GM13977 (cell line): ENCODE results near the gene RAB17.
A peak's percentile ranks its signal among the peaks of the same experiment; 100 is the strongest.

Experiments used
- DNase-seq: peaks from one replicate; pipeline ENCODE4 v3.0.0; 2012; ENCODE audit warnings: low spot score
- in situ Hi-C: fragments of 300-500 bp; cut with MboI; formaldehyde crosslinking; loops from one replicate; pipeline ENCODE4 v1.12.0; 2022; ENCODE audit warnings: low sequenced_read_pairs, low pct_unique_long_range_greater_than_20kb, mixed read lengths, inconsistent platforms; ENCODE audit not compliant: unreplicated experiment
- TF ChIP-seq, protein P1 (sequence below): IDR thresholded peaks from 2 replicates; pipeline ENCODE4 v1.5.1; 2012; ENCODE audit warnings: mild to moderate bottlenecking, control low read depth; ENCODE audit not compliant: insufficient read depth; ENCODE audit errors: extremely low read depth, missing control alignments

Gene RAB17

DNA sequence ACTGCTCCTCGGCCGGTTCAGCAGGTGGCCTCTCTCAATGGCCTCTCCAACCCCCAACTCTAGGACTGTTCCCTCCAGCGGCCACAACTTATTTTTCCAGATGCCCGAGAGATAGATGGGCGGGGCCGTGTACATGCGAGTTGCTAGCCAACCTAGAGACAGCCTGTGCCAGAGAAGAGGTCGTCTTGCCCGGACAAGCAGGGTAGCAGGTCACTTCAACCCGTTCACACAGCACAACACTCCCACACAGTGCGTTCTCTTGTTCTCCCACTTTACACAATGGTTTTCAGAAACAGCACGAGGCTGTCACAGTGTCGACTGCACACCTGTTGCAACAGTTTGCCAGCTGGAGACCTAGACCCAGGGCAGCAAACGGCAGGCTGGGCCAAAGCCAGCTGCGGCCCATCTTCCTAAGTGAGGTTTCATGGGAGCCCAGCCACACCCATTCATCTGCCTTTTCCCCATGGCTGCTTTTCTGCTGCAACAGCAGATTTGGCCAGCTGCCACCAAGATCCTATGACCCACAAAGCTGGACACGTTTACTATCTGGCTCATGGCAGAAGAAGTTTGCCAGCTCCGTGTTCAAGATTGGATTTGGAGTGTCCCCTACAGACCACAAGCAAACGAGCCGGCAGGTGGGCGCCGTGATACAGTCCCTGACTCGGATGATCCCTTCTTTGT is 31.4 kb downstream of the RAB17 start:
- TF ChIP-seq, protein P1, sequence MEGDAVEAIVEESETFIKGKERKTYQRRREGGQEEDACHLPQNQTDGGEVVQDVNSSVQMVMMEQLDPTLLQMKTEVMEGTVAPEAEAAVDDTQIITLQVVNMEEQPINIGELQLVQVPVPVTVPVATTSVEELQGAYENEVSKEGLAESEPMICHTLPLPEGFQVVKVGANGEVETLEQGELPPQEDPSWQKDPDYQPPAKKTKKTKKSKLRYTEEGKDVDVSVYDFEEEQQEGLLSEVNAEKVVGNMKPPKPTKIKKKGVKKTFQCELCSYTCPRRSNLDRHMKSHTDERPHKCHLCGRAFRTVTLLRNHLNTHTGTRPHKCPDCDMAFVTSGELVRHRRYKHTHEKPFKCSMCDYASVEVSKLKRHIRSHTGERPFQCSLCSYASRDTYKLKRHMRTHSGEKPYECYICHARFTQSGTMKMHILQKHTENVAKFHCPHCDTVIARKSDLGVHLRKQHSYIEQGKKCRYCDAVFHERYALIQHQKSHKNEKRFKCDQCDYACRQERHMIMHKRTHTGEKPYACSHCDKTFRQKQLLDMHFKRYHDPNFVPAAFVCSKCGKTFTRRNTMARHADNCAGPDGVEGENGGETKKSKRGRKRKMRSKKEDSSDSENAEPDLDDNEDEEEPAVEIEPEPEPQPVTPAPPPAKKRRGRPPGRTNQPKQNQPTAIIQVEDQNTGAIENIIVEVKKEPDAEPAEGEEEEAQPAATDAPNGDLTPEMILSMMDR = no peak
- in situ Hi-C loops = no loop called here
- DNase-seq = no peak

DNA sequence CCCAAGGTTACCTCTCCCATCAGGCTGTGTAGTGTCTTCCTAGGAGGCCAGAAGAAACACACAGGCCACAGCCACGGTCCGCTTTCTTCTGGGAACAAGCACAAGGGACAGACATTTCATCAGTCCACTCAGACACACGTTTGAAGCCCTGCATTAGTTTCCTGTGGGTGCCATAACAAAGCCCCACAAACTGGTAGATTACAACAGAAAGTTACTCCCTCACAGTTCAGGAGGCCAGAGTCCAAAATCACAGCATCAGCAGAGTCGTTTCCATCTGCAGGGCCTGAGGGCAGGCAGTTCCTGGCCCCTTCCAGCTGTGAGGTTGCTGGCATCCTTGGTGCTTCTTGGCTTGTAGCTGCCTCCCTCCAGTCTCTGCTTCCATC is 32.9 kb downstream of the RAB17 start:
- TF ChIP-seq, protein P1 = no peak
- no peak for DNase-seq

DNA sequence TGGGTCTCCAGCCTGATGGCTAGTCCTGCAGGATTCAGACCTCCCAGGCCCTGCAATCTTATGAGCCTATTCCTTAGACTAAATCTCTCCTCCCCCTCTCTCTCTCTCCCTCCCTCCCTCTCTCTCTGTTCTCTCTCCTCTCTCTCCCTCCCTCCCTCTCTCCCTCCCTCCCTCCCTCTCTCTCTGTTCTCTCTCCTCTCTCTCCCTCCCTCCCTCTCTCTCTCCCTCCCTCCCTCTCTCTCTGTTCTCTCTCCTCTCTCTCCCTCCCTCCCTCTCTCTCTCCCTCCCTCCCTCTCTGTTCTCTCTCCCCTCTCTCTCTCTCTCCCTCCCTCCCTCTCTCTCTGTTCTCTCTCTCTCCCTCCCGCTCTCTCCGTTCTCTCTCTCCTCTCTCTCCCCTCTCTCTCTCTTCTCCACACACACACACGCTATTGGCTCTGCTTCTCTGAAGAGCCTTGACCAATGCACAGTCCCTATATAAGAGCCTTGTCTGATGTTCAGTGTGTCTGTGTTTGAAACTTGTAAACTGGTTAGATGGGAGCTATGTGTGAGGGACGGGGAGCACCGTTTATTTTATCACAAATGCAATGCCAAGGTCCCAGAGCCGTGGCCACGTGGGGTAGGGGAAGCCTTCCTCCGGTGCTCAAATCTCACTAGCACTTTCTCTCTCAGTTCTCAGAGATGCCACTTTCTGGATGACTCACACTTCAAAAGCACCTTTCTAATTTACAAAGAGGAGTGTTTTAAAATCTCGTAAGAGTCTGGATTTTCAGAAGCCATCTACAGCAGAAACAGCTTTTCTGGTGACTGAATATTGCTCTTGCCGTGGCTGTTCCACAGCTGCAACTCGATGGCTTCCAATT is 33.5 kb downstream of the RAB17 start:
- DNase-seq = peak; percentile 79
- in situ Hi-C loops = no loop called here
- TF ChIP-seq, protein P1 = no peak

More for the DNA sequence above, 32.9 kb downstream of the RAB17 start:
- in situ Hi-C loops = no loop called here

DNA sequence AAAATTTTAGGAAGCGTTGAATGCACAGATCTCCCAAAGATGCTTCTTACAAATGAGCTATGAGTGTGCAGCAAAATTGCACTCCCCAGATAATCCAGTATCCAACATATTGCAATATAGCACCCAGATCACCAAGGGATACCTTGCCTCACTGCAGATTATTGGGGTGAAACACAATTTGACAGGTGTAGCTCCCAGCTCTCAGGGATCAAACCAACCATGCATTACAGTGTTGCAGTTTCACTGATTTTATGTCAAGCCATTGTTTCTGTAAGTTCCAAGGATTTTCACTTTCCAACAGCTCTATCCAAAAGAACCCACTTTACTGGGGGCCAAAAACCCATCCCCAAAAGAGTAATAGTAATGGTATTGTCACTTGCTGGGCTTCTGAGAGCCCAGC is 35.0 kb downstream of the RAB17 start:
- TF ChIP-seq, protein P1 = no peak
- in situ Hi-C loops = no loop called here
- no peak for DNase-seq

DNA sequence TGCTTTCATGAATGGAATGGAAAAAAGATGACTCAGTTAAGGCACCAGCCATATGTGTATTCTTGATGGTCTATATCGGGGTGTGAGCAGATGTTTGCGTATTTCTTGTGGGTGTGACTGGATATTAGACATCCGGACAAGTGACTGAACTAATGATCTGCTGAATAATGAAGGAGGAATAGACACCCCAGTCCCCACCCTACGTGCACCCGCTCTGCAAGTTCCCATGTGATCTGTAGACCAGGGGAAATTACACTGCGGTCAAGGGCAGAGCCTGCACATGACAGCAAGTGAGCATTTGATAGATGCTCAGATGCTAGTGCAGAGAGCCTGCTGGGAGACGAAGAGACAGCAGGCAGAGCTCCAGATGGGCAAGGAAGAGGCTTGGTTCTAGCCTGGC is 36.6 kb downstream of the RAB17 start:
- TF ChIP-seq, protein P1 = no peak
- DNase-seq = no peak
- in situ Hi-C loops = no loop called here

DNA sequence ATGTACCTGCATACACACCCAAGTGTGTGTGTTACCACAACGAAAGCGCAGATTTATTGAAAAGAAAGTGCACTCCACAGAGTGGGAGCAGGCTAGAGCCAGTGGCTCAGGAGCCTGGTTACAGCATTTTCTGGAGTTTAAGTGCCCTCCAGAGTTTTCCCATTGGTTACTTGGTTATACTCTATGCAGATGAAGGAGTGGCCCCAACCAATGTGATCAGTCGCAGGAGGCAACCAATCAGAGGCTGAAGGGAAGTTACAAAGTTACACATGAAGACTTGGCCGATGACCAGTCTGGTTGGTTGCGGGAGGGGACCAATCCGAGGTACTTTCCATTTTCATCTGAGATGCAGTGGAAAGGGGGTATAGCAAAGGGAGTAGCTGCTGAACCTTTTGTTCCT is 37.6 kb downstream of the RAB17 start:
- in situ Hi-C loops = no loop called here
- TF ChIP-seq, protein P1 = no peak
- no peak for DNase-seq
